Measurements from ENCODE around the gene GSTO2.

Gene GSTO2

GRCh38 chr10:104253606-104254410 is 15.2 kb upstream of the GSTO2 start:
- Histone ChIP-seq H3K9ac (ENCODE audit: low read depth, low read length) (no peak overlapping the region), H3K4me3 (ENCODE audit: low read depth, low read length) (peak overlapping the region; percentile 71), H3K9me3 (ENCODE audit: control insufficient read depth, insufficient read depth, low read length) (no peaks in the 10 kb centered on the region), H3K27me3 (ENCODE audit: control insufficient read depth, insufficient read depth, low read length) (peaks cover 8% of the 10 kb centered on the region), H3K4me1 (ENCODE audit: control insufficient read depth, insufficient read depth, low read length) (peaks cover 45% of the 10 kb centered on the region), H3K36me3 (ENCODE audit: control insufficient read depth, insufficient read depth, low read length) (peaks cover 11% of the 10 kb centered on the region; the same call in 1 of the 2 replicates), H3K27ac (ENCODE audit: low read depth, low read length) (peak overlapping the region; percentile 84)

GRCh38 chr10:104254493-104255310 is 14.3 kb upstream of the GSTO2 start, which contains the start of gene GSTO1:
Gene GSTO1 (plus strand): TSS chr10:104254892. CDS start chr10:104254929, 37 bp downstream.
- Histone ChIP-seq H3K27ac (ENCODE audit: low read depth, low read length) (peak within 1 kb of the TSS; percentile 84), H3K9me3 (ENCODE audit: control insufficient read depth, insufficient read depth, low read length) (no peaks in the 10 kb centered on the region), H3K4me3 (ENCODE audit: low read depth, low read length) (peak within 1 kb of the TSS; percentile 71), H3K4me1 (ENCODE audit: control insufficient read depth, insufficient read depth, low read length) (peaks cover 45% of the 10 kb centered on the region), H3K27me3 (ENCODE audit: control insufficient read depth, insufficient read depth, low read length) (peaks cover 8% of the 10 kb centered on the region), H3K36me3 (ENCODE audit: control insufficient read depth, insufficient read depth, low read length) (peaks cover 19% of the 10 kb centered on the region), H3K9ac (ENCODE audit: low read depth, low read length) (peak within 1 kb of the TSS; percentile 64)

GRCh38 chr10:104255311-104255981 is 13.5 kb upstream of the GSTO2 start:
- peak overlapping the region; percentile 84 for H3K27ac ChIP-seq (ENCODE audit: low read depth, low read length)
- peaks cover 27% of the 10 kb centered on the region for H3K36me3 ChIP-seq (ENCODE audit: control insufficient read depth, insufficient read depth, low read length)
- H3K27me3 ChIP-seq (ENCODE audit: control insufficient read depth, insufficient read depth, low read length): peaks cover 8% of the 10 kb centered on the region
- peaks cover 44% of the 10 kb centered on the region for H3K4me1 ChIP-seq (ENCODE audit: control insufficient read depth, insufficient read depth, low read length)
- no peaks in the 10 kb centered on the region for H3K9me3 ChIP-seq (ENCODE audit: control insufficient read depth, insufficient read depth, low read length)
- H3K9ac ChIP-seq (ENCODE audit: low read depth, low read length): peak overlapping the region; percentile 64
- peak overlapping the region; percentile 71 for H3K4me3 ChIP-seq (ENCODE audit: low read depth, low read length)

- Histone ChIP-seq H3K4me3 (ENCODE audit: low read depth, low read length) (peak overlapping the region; percentile 71; the same call in 1 of the 2 replicates), H3K36me3 (ENCODE audit: control insufficient read depth, insufficient read depth, low read length) (peaks cover 37% of the 10 kb centered on the region), H3K27ac (ENCODE audit: low read depth, low read length) (no peak overlapping the region), H3K27me3 (ENCODE audit: control insufficient read depth, insufficient read depth, low read length) (peaks cover 8% of the 10 kb centered on the region), H3K9ac (ENCODE audit: low read depth, low read length) (no peak overlapping the region), H3K4me1 (ENCODE audit: control insufficient read depth, insufficient read depth, low read length) (peaks cover 35% of the 10 kb centered on the region), H3K9me3 (ENCODE audit: control insufficient read depth, insufficient read depth, low read length) (no peaks in the 10 kb centered on the region)
These were observed 12.5 kb upstream of the GSTO2 start for GRCh38 chr10:104256335-104256961.

GRCh38 chr10:104257235-104257634 is 11.7 kb upstream of the GSTO2 start:
- H3K9ac ChIP-seq (ENCODE audit: low read depth, low read length): no peak overlapping the region

GRCh38 chr10:104258209-104258608 is 10.8 kb upstream of the GSTO2 start:
- Histone ChIP-seq H3K9ac (ENCODE audit: low read depth, low read length) (no peak overlapping the region), H3K27me3 (ENCODE audit: control insufficient read depth, insufficient read depth, low read length) (peaks cover 3% of the 10 kb centered on the region; the same call in 1 of the 2 replicates), H3K4me1 (ENCODE audit: control insufficient read depth, insufficient read depth, low read length) (peaks cover 25% of the 10 kb centered on the region), H3K36me3 (ENCODE audit: control insufficient read depth, insufficient read depth, low read length) (peaks cover 53% of the 10 kb centered on the region), H3K9me3 (ENCODE audit: control insufficient read depth, insufficient read depth, low read length) (no peaks in the 10 kb centered on the region), H3K27ac (ENCODE audit: low read depth, low read length) (no peak overlapping the region), H3K4me3 (ENCODE audit: low read depth, low read length) (no peak overlapping the region)

More at GRCh38 chr10:104257235-104257634, 11.7 kb upstream of the GSTO2 start:
- H3K36me3 ChIP-seq (ENCODE audit: control insufficient read depth, insufficient read depth, low read length): peaks cover 45% of the 10 kb centered on the region
- no peak overlapping the region for H3K27ac ChIP-seq (ENCODE audit: low read depth, low read length)
- H3K4me3 ChIP-seq (ENCODE audit: low read depth, low read length): no peak overlapping the region
- H3K4me1 ChIP-seq (ENCODE audit: control insufficient read depth, insufficient read depth, low read length): peaks cover 34% of the 10 kb centered on the region
- peaks cover 8% of the 10 kb centered on the region for H3K27me3 ChIP-seq (ENCODE audit: control insufficient read depth, insufficient read depth, low read length)
- no peaks in the 10 kb centered on the region for H3K9me3 ChIP-seq (ENCODE audit: control insufficient read depth, insufficient read depth, low read length)

- Histone ChIP-seq H3K36me3 (ENCODE audit: control insufficient read depth, insufficient read depth, low read length) (peaks cover 64% of the 10 kb centered on the region), H3K4me3 (ENCODE audit: low read depth, low read length) (no peak overlapping the region), H3K27me3 (ENCODE audit: control insufficient read depth, insufficient read depth, low read length) (no peaks in the 10 kb centered on the region), H3K4me1 (ENCODE audit: control insufficient read depth, insufficient read depth, low read length) (peaks cover 14% of the 10 kb centered on the region), H3K27ac (ENCODE audit: low read depth, low read length) (no peak overlapping the region), H3K9me3 (ENCODE audit: control insufficient read depth, insufficient read depth, low read length) (no peaks in the 10 kb centered on the region), H3K9ac (ENCODE audit: low read depth, low read length) (no peak overlapping the region)
These were observed 9.5 kb upstream of the GSTO2 start for GRCh38 chr10:104259456-104259855.

- no peaks in the 10 kb centered on the region for H3K27me3 ChIP-seq (ENCODE audit: control insufficient read depth, insufficient read depth, low read length)
- H3K4me3 ChIP-seq (ENCODE audit: low read depth, low read length): no peak overlapping the region
- H3K9me3 ChIP-seq (ENCODE audit: control insufficient read depth, insufficient read depth, low read length): no peaks in the 10 kb centered on the region
- H3K4me1 ChIP-seq (ENCODE audit: control insufficient read depth, insufficient read depth, low read length): peaks cover 14% of the 10 kb centered on the region
- peaks cover 71% of the 10 kb centered on the region for H3K36me3 ChIP-seq (ENCODE audit: control insufficient read depth, insufficient read depth, low read length)
- no peak overlapping the region for H3K9ac ChIP-seq (ENCODE audit: low read depth, low read length)
- H3K27ac ChIP-seq (ENCODE audit: low read depth, low read length): peak overlapping the region; percentile 70
These were observed 8.8 kb upstream of the GSTO2 start for GRCh38 chr10:104259999-104260774.

- H3K9me3 ChIP-seq (ENCODE audit: control insufficient read depth, insufficient read depth, low read length): no peaks in the 10 kb centered on the region
- peaks cover 77% of the 10 kb centered on the region for H3K36me3 ChIP-seq (ENCODE audit: control insufficient read depth, insufficient read depth, low read length)
- H3K27me3 ChIP-seq (ENCODE audit: control insufficient read depth, insufficient read depth, low read length): no peaks in the 10 kb centered on the region
- H3K27ac ChIP-seq (ENCODE audit: low read depth, low read length): peak overlapping the region; percentile 70
- H3K9ac ChIP-seq (ENCODE audit: low read depth, low read length): no peak overlapping the region
- H3K4me1 ChIP-seq (ENCODE audit: control insufficient read depth, insufficient read depth, low read length): peaks cover 11% of the 10 kb centered on the region
- H3K4me3 ChIP-seq (ENCODE audit: low read depth, low read length): no peak overlapping the region
These were observed 8.2 kb upstream of the GSTO2 start for GRCh38 chr10:104260775-104261115.

GRCh38 chr10:104262055-104262454 is 6.9 kb upstream of the GSTO2 start:
- Histone ChIP-seq H3K9me3 (ENCODE audit: control insufficient read depth, insufficient read depth, low read length) (no peaks in the 10 kb centered on the region), H3K27me3 (ENCODE audit: control insufficient read depth, insufficient read depth, low read length) (no peaks in the 10 kb centered on the region), H3K36me3 (ENCODE audit: control insufficient read depth, insufficient read depth, low read length) (peaks cover 89% of the 10 kb centered on the region), H3K27ac (ENCODE audit: low read depth, low read length) (no peak overlapping the region), H3K9ac (ENCODE audit: low read depth, low read length) (no peak overlapping the region), H3K4me1 (ENCODE audit: control insufficient read depth, insufficient read depth, low read length) (no peaks in the 10 kb centered on the region; the same call in 1 of the 2 replicates), H3K4me3 (ENCODE audit: low read depth, low read length) (no peak overlapping the region)

Measured in HUES48 (cell line).